HCT116 (cell line): ENCODE data around the gene SLC26A5. TPM values are rescaled to one million over a fixed set of nuclear protein-coding genes. Genes with fewer than 3 reads are reported as not detected.

Experiments used
- ATAC-seq: fragments of 200-7000 bp; cut with Tn5 transposase; 2 replicates; pipeline ENCODE4 v1.9.1; 2020; ENCODE audit warnings: mild to moderate bottlenecking, moderate library complexity
- Bru-seq: library from RNA; stranded (reverse); fragments of 400-500 nt; gene quantifications from one replicate; lab custom pipeline; 2021; lab: Mats Ljungman, UMichigan
- BruChase-seq, 2 experiments: library from RNA; stranded (reverse); fragments of 400-500 nt; gene quantifications; one replicate each; lab custom pipeline; 2021; lab: Mats Ljungman, UMichigan
- BruUV-seq: library from RNA; stranded (reverse); fragments of 400-500 nt; replicated peaks from 2 replicates; lab custom pipeline; 2021; lab: Mats Ljungman, UMichigan
- CTCF ChIA-PET: fragments of 300-600 bp; sonication (Branson Sonifier 250); formaldehyde crosslinking; loops from one replicate; lab custom pipeline; 2021; ENCODE audit warnings: antibody characterized with exemption; lab: Charles Lee
- POLR2A ChIA-PET: fragments of 300-600, 350-600 bp; sonication (Branson Sonifier 250); formaldehyde crosslinking; loops from one replicate; lab custom pipeline; 2021; ENCODE audit warnings: antibody characterized with exemption; lab: Charles Lee
- RAD21 ChIA-PET, 2 experiments: fragments of 300-600 bp; sonication (Branson Sonifier 250); formaldehyde crosslinking; loops; one replicate each; lab custom pipeline; 2023; ENCODE audit warnings: low total read pairs in 2 of 2; ENCODE audit not compliant: uncharacterized antibody in 2 of 2, unreplicated experiment in 2 of 2, low non-redundant PET in 1 of 2; lab: Charles Lee
- DNase-seq: peaks from one replicate; pipeline ENCODE4 v3.0.0-alpha.2; 2010; ENCODE audit warnings: low read depth, low spot score
- H2AFZ ChIP-seq: fragments of 200-600 bp; shearing (Covaris generic), sonication (generic); 2 replicates; pipeline ENCODE4 v1.6.1; 2017; ENCODE audit warnings: low read depth, mixed run types, mixed read lengths, antibody characterized with exemption, low read length; ENCODE audit not compliant: poor library complexity, severe bottlenecking
- H3K27ac ChIP-seq: 2 replicates; pipeline ENCODE4 v1.5.1; 2012; ENCODE audit warnings: low read depth, low read length
- H3K27me3 ChIP-seq: fragments of 200-600 bp; sonication (generic); 2 replicates; pipeline ENCODE4 v1.6.1; 2016; ENCODE audit warnings: mixed run types, low read length, mixed read lengths; ENCODE audit not compliant: insufficient read depth
- H3K36me3 ChIP-seq, 2 experiments: fragments of 200-500 bp in 1 of 2; fragments of 200-600 bp in 1 of 2; sonication (Bioruptor generic) in 1 of 2; sonication (generic) in 1 of 2; 2 replicates each; pipeline versions ENCODE4 v1.5.1 to v1.6.1; 2014 to 2016; ENCODE audit warnings: low read length in 2 of 2, inconsistent platforms in 1 of 2, mixed read lengths in 1 of 2, mixed run types in 1 of 2; ENCODE audit not compliant: insufficient read depth in 2 of 2, control insufficient read depth in 1 of 2
- H3K4me1 ChIP-seq, 2 experiments: fragments of 200-600 bp in 1 of 2; sonication (generic) in 1 of 2; 2 replicates each; pipeline versions ENCODE4 v1.5.1 to v1.6.1; 2012 to 2017; ENCODE audit warnings: low read length in 2 of 2, inconsistent platforms in 1 of 2, mild to moderate bottlenecking in 1 of 2, mixed read lengths in 1 of 2, mixed run types in 1 of 2, moderate library complexity in 1 of 2; ENCODE audit not compliant: insufficient read depth in 2 of 2, control insufficient read depth in 1 of 2
- H3K4me2 ChIP-seq: fragments of 200-600 bp; sonication (generic); 2 replicates; pipeline ENCODE4 v1.6.1; 2017; ENCODE audit warnings: mixed run types, low read length, mixed read lengths
- H3K4me3 ChIP-seq, 2 experiments: fragments of 200-600 bp in 1 of 2; sonication (generic) in 1 of 2; replicated peaks in 1 of 2; 2 replicates each; pipeline ENCODE4 v1.5.1; 2011 to 2016; ENCODE audit warnings: low read length in 2 of 2, control low read depth in 1 of 2, low read depth in 1 of 2, mild to moderate bottlenecking in 1 of 2, mixed read lengths in 1 of 2, mixed run types in 1 of 2
- H3K79me2 ChIP-seq: fragments of 200-600 bp; sonication (generic); 2 replicates; pipeline ENCODE4 v1.6.1; 2017; ENCODE audit warnings: mild to moderate bottlenecking, mixed run types, low read length, moderate library complexity, mixed read lengths; ENCODE audit not compliant: insufficient read depth
- H3K9ac ChIP-seq: fragments of 200-600 bp; sonication (generic); 2 replicates; pipeline ENCODE4 v1.6.1; 2016; ENCODE audit warnings: low read length, mixed read lengths
- H3K9me2 ChIP-seq: fragments of 200-600 bp; sonication (generic), shearing (Covaris generic); 2 replicates; pipeline ENCODE4 v1.6.1; 2017; ENCODE audit warnings: mixed run types, mild to moderate bottlenecking, moderate library complexity; ENCODE audit not compliant: insufficient read depth
- H3K9me3 ChIP-seq, 2 experiments: fragments of 200-500 bp in 1 of 2; fragments of 200-600 bp in 1 of 2; sonication (Bioruptor generic) in 1 of 2; sonication (generic) in 1 of 2; 2 replicates each; pipeline ENCODE4 v1.6.1; 2014 to 2017; ENCODE audit warnings: low read length in 2 of 2, mixed read lengths in 2 of 2, inconsistent platforms in 1 of 2, low read depth in 1 of 2, mild to moderate bottlenecking in 1 of 2, mixed run types in 1 of 2, moderate library complexity in 1 of 2; ENCODE audit not compliant: control insufficient read depth in 1 of 2, insufficient read depth in 1 of 2
- H4K20me1 ChIP-seq: fragments of 200-600 bp; sonication (generic), shearing (Covaris generic); 2 replicates; pipeline ENCODE4 v1.6.1; 2017; ENCODE audit warnings: mixed run types, mild to moderate bottlenecking, moderate library complexity; ENCODE audit not compliant: insufficient read depth
- CEBPB ChIP-seq: IDR thresholded peaks from 2 replicates; pipeline ENCODE4 v1.6.1; 2012; ENCODE audit warnings: low read depth
- MAX ChIP-seq: IDR thresholded peaks from 2 replicates; pipeline ENCODE4 v1.6.1; 2012
- POLR2A ChIP-seq: IDR thresholded peaks from 2 replicates; pipeline ENCODE4 v1.7.0; 2011; ENCODE audit warnings: borderline replicate concordance; ENCODE audit not compliant: insufficient read depth, insufficient read length; ENCODE audit errors: extremely low read depth
- SP1 ChIP-seq: IDR thresholded peaks from 2 replicates; pipeline ENCODE4 v1.6.1; 2012; ENCODE audit warnings: low read depth
- SRF ChIP-seq: IDR thresholded peaks from 2 replicates; pipeline ENCODE4 v1.6.1; 2012; ENCODE audit warnings: low read depth
- ZBTB33 ChIP-seq: IDR thresholded peaks from 2 replicates; pipeline ENCODE4 v1.6.1; 2011; ENCODE audit warnings: mild to moderate bottlenecking, low read length, moderate library complexity; ENCODE audit not compliant: insufficient replicate concordance; ENCODE audit errors: extremely low read depth
- ZNF274 ChIP-seq: fragments of 200-500 bp; sonication (Bioruptor generic); IDR thresholded peaks from 2 replicates; pipeline ENCODE4 v1.6.1; 2014; ENCODE audit warnings: mild to moderate bottlenecking, low read depth, low read length, inconsistent platforms
- intact Hi-C: fragments of 100-400 bp; cut with micrococcal nuclease; formaldehyde crosslinking; loops from 2 replicates; pipeline ENCODE4 v1.10.0; 2022
- long read RNA-seq: library from polyadenylated mRNA; unstranded; transcript quantifications from one replicate; pipeline ENCODE4 v2.0.0, GENCODE V29; 2021; ENCODE audit not compliant: unreplicated experiment
- polyA plus RNA-seq: library from polyadenylated mRNA; unstranded; fragments of >200 nt; gene quantifications from 2 replicates; pipeline ENCODE4 v1.2.1, GENCODE V29; 2012; ENCODE audit warnings: missing spikeins
- total RNA-seq: library from RNA; stranded (reverse); gene quantifications from one replicate; pipeline ENCODE4 v1.2.1, GENCODE V29; 2021; ENCODE audit not compliant: unreplicated experiment
- TF ChIP-seq, protein P1 (sequence below): IDR thresholded peaks from 2 replicates; pipeline ENCODE4 v1.6.1; 2012; ENCODE audit warnings: low read depth
- TF ChIP-seq, protein P2 (sequence below): IDR thresholded peaks from 2 replicates; pipeline ENCODE4 v1.6.1; 2012

The SLC26A5 gene
- total RNA-seq (0.15 TPM), Bru-seq, nascent RNA (percentile 16 among the genes with signal in this experiment), BruChase-seq, experiment 1, labeled RNA remaining after a 6-hour chase (percentile 12 among the genes with signal in this experiment), BruChase-seq, experiment 2, labeled RNA remaining after a 2-hour chase (percentile 17 among the genes with signal in this experiment)
- polyA plus RNA-seq = 0.03 TPM in 1 of 2 replicates, not detected in the other
- long read RNA-seq = 0 reads

DNA sequence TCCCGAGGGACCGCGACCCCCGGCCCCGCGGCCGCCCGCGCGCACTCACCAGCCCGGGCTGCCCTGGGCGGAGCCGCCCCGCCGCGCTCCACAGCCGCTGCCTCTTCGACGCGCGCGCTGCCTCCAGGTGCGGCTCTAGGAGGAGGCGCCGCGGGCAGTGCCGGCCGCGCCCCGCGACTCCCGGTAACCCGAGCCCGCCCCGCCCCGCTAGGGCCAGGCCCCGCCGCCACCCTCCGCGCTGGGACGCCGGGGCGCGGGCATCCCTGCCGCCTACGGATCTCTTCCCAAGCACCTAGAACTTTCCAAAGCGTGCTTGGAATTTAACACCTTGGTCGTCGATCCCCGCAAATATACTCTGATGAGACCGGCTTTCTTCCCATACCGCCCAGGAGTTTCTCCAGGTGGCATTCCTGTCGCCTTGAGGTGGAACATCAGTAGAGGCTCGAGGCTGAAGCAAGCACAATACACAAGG is at the start of gene SLC26A5:
SLC26A5 (minus strand) TSS at position 159 of the 472 bp plus-strand sequence. CDS start 24,693 bp downstream, outside the sequence.
- no peaks in the 10 kb centered on the region for H3K79me2 ChIP-seq
- ATAC-seq (peak; percentile 97), DNase-seq (no peak)
- H3K9me3 ChIP-seq = no peaks in the 10 kb centered on the region
- peak within 1 kb of the TSS; percentile 91 for H2AFZ ChIP-seq
- TF ChIP-seq SP1 (no peak), MAX (0 out of 2 replicates have a peak, but pooled peaks have one; percentile 34)
- H3K4me2 ChIP-seq = peak within 1 kb of the TSS; percentile 64
- no peaks in the 10 kb centered on the region for H4K20me1 ChIP-seq
- RAD21 ChIA-PET = no interaction called here
- no peaks in the 10 kb centered on the region for H3K9me2 ChIP-seq
- 0 out of 4 replicates have a peak within 1 kb of the TSS, but pooled peaks of 1 of the 2 experiments have one; percentile 7 for H3K4me3 ChIP-seq
- BruUV-seq = no TSS peak
- peaks cover 0 to 14% of the 10 kb centered on the region in 2 experiments; a peak in 3 of 4 replicates for H3K4me1 ChIP-seq
- H3K27ac ChIP-seq = no peak within 1 kb of the TSS
- no peaks in the 10 kb centered on the region for H3K36me3 ChIP-seq
- intact Hi-C loops = loop anchor here (2.0 kb wide), 1 partner anchor 711 kb away; no protein-coding TSS in a partner anchor
- H3K27me3 ChIP-seq = peaks cover 35% of the 10 kb centered on the region
- CTCF ChIA-PET = interaction anchor here (0.7 kb wide), 1 partner anchor 1432 kb away, joined by 4 read pairs; no protein-coding TSS in a partner anchor
- POLR2A ChIA-PET = no interaction called here
- H3K9ac ChIP-seq = no peak within 1 kb of the TSS

DNA sequence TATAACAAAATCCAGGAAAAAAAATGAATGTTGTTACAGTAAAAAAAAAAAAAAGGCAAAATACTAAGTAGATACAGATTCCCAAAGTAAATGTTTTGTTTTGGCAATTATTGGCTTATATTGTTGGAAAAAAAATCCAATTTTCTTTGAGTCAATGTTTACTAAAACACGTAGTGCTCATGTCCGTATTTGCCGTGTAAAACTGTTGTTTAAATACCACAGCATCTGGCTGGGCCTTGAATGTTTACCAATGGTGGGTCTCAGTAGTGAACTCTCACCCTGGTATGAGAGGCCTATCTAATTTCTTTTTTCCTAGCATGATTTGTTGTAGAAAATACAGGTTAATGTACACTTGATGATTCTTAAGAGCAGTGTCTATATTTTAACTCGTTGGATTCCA is 41.4 kb upstream of the SLC26A5 start:
- BruUV-seq = no TSS peak
- no peak overlapping the region for H2AFZ ChIP-seq
- H3K4me1 ChIP-seq = no peaks in the 10 kb centered on the region
- ATAC-seq (no peak), DNase-seq (no peak)
- ChIA-PET CTCF (no interaction called here), POLR2A (no interaction called here), RAD21 (no interaction called here)
- H3K9ac ChIP-seq = no peak overlapping the region
- H4K20me1 ChIP-seq = no peaks in the 10 kb centered on the region
- intact Hi-C loops = no loop called here
- H3K27ac ChIP-seq = no peak overlapping the region
- no peak for TF ChIP-seq ZNF274
- TF ChIP-seq SRF = no peak
- no peak for TF ChIP-seq POLR2A
- TF ChIP-seq, protein P1, sequence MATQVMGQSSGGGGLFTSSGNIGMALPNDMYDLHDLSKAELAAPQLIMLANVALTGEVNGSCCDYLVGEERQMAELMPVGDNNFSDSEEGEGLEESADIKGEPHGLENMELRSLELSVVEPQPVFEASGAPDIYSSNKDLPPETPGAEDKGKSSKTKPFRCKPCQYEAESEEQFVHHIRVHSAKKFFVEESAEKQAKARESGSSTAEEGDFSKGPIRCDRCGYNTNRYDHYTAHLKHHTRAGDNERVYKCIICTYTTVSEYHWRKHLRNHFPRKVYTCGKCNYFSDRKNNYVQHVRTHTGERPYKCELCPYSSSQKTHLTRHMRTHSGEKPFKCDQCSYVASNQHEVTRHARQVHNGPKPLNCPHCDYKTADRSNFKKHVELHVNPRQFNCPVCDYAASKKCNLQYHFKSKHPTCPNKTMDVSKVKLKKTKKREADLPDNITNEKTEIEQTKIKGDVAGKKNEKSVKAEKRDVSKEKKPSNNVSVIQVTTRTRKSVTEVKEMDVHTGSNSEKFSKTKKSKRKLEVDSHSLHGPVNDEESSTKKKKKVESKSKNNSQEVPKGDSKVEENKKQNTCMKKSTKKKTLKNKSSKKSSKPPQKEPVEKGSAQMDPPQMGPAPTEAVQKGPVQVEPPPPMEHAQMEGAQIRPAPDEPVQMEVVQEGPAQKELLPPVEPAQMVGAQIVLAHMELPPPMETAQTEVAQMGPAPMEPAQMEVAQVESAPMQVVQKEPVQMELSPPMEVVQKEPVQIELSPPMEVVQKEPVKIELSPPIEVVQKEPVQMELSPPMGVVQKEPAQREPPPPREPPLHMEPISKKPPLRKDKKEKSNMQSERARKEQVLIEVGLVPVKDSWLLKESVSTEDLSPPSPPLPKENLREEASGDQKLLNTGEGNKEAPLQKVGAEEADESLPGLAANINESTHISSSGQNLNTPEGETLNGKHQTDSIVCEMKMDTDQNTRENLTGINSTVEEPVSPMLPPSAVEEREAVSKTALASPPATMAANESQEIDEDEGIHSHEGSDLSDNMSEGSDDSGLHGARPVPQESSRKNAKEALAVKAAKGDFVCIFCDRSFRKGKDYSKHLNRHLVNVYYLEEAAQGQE = no peak
- TF ChIP-seq ZBTB33 = no peak
- TF ChIP-seq, protein P2, sequence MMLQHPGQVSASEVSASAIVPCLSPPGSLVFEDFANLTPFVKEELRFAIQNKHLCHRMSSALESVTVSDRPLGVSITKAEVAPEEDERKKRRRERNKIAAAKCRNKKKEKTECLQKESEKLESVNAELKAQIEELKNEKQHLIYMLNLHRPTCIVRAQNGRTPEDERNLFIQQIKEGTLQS = no peak
- no peak for TF ChIP-seq CEBPB
- H3K27me3 ChIP-seq = peaks cover 64% of the 10 kb centered on the region
- H3K36me3 ChIP-seq = no peaks in the 10 kb centered on the region
- no peaks in the 10 kb centered on the region for H3K79me2 ChIP-seq
- no peak overlapping the region for H3K4me3 ChIP-seq
- H3K9me2 ChIP-seq = no peaks in the 10 kb centered on the region
- H3K9me3 ChIP-seq = no peaks in the 10 kb centered on the region
- no peak overlapping the region for H3K4me2 ChIP-seq
